Left ventricle myocardium inferior (tissue), 1 donor: Measurements from ENCODE around the gene RNF144A. TPM values are rescaled to one million over a fixed set of nuclear protein-coding genes. Genes with fewer than 3 reads are reported as not detected.

Experiments
- DNase-seq: peaks from one replicate; pipeline ENCODE4 v3.0.0-alpha.2; 2020
- H3K27ac ChIP-seq: fragments of 200-600 bp; replicated peaks from 2 replicates; pipeline ENCODE4 v1.8.0; 2021
- H3K27me3 ChIP-seq: fragments of 200-600 bp; 2 replicates; pipeline ENCODE4 v1.8.0; 2021; ENCODE audit warnings: low read depth
- H3K36me3 ChIP-seq: fragments of 200-600 bp; 2 replicates; pipeline ENCODE4 v1.8.0; 2021
- H3K4me1 ChIP-seq: fragments of 200-600 bp; 2 replicates; pipeline ENCODE4 v1.8.0; 2021
- H3K4me3 ChIP-seq: fragments of 200-600 bp; 2 replicates; pipeline ENCODE4 v1.8.0; 2021; ENCODE audit warnings: mild to moderate bottlenecking, moderate library complexity
- H3K9me3 ChIP-seq: fragments of 200-600 bp; replicated peaks from 2 replicates; pipeline ENCODE4 v1.8.0; 2021
- CTCF ChIP-seq: fragments of 200-600 bp; IDR thresholded peaks from 2 replicates; pipeline ENCODE4 v1.8.0; 2021; ENCODE audit warnings: antibody characterized with exemption, mild to moderate bottlenecking, borderline replicate concordance
- intact Hi-C: fragments of 100-400 bp; cut with micrococcal nuclease; formaldehyde crosslinking; loops from one replicate; pipeline ENCODE4 v1.11.0; 2022
- total RNA-seq: library from RNA; stranded (reverse); fragmentation: NEBNext Ultra II Directional; extraction: Animal tissue kit (Norgen Biotek cat#: 25700); gene quantifications from one replicate; pipeline ENCODE4 v1.2.1, GENCODE V29; 2021
- donor health status: DM: no; HTN: yes; CAD: no; lungs with severe emphysema.

Gene RNF144A
- total RNA-seq, 1 donor from 2014 or later = 17.9 TPM

- no peaks in the 10 kb centered on the region for H3K27me3 ChIP-seq
- H3K27ac ChIP-seq = no peak overlapping the region
- no peak overlapping the region for H3K4me3 ChIP-seq
- peaks cover 7% of the 10 kb centered on the region for H3K36me3 ChIP-seq
- peaks cover 12% of the 10 kb centered on the region for H3K9me3 ChIP-seq
- TF ChIP-seq CTCF = no peak
- no peak for DNase-seq
- H3K4me1 ChIP-seq = no peaks in the 10 kb centered on the region
- intact Hi-C loops = no loop called here
Observed at GRCh38 chr2:7060631-7061449, 143.6 kb downstream of the RNF144A start.

GRCh38 chr2:7061450-7061789 lies 144.2 kb downstream of the RNF144A start:
- TF ChIP-seq CTCF = no peak
- no peaks in the 10 kb centered on the region for H3K4me1 ChIP-seq
- DNase-seq = no peak
- intact Hi-C loops = no loop called here
- no peak overlapping the region for H3K27ac ChIP-seq
- H3K27me3 ChIP-seq = no peaks in the 10 kb centered on the region
- peaks cover 7% of the 10 kb centered on the region for H3K36me3 ChIP-seq
- H3K4me3 ChIP-seq = no peak overlapping the region
- H3K9me3 ChIP-seq = peaks cover 12% of the 10 kb centered on the region

GRCh38 chr2:7061921-7062320 lies 144.7 kb downstream of the RNF144A start:
- no peak for DNase-seq
- peaks cover 12% of the 10 kb centered on the region for H3K9me3 ChIP-seq
- H3K27ac ChIP-seq = no peak overlapping the region
- no peaks in the 10 kb centered on the region for H3K27me3 ChIP-seq
- H3K36me3 ChIP-seq = peaks cover 7% of the 10 kb centered on the region
- no peak overlapping the region for H3K4me3 ChIP-seq
- no peak for TF ChIP-seq CTCF
- intact Hi-C loops = no loop called here
- no peaks in the 10 kb centered on the region for H3K4me1 ChIP-seq

- intact Hi-C loops = no loop called here
Observed at GRCh38 chr2:7063789-7064188, 146.6 kb downstream of the RNF144A start.

GRCh38 chr2:7068457-7068856 lies 151.2 kb downstream of the RNF144A start:
- no peak for TF ChIP-seq CTCF
- H3K9me3 ChIP-seq = peaks cover 7% of the 10 kb centered on the region
- H3K4me3 ChIP-seq = no peak overlapping the region
- no peaks in the 10 kb centered on the region for H3K27me3 ChIP-seq
- peaks cover 13% of the 10 kb centered on the region for H3K36me3 ChIP-seq
- no peak overlapping the region for H3K27ac ChIP-seq
- no peak for DNase-seq
- H3K4me1 ChIP-seq = no peaks in the 10 kb centered on the region
- intact Hi-C loops = no loop called here

More at GRCh38 chr2:7063789-7064188, 146.6 kb downstream of the RNF144A start:
- H3K9me3 ChIP-seq = peaks cover 12% of the 10 kb centered on the region
- no peak for TF ChIP-seq CTCF
- DNase-seq = no peak
- H3K36me3 ChIP-seq = peaks cover 7% of the 10 kb centered on the region
- no peak overlapping the region for H3K4me3 ChIP-seq
- H3K27ac ChIP-seq = no peak overlapping the region
- no peaks in the 10 kb centered on the region for H3K4me1 ChIP-seq
- H3K27me3 ChIP-seq = no peaks in the 10 kb centered on the region
